T-helper 9 cell (primary cell): Measurements from ENCODE around the gene HENMT1.
"Not testable (repeated sequence)": the region's sequence is repeated elsewhere in the genome, so short reads cannot be mapped to it uniquely, and the experiment has no call there.

Experiments used
- DNase-seq: peaks from one replicate; pipeline ENCODE4 v3.0.0-alpha.2; 2020
- total RNA-seq, 2 donors: gene quantifications; one replicate each; lab custom pipeline; 2026; lab: John Stamatoyannopoulos, UW

Gene HENMT1
- total RNA-seq = 13.3 to 29.4 reads per million in 2 donors

GRCh38 chr1:108661030-108661609 lies at the start of gene HENMT1:
Gene HENMT1, minus strand, starts transcription at chr1:108661093. Its CDS starts 1,209 bp downstream, at chr1:108659884.
- DNase-seq = peak; percentile 69

GRCh38 chr1:108708691-108709660 lies 48.1 kb upstream of the HENMT1 start:
- peak; percentile 53 for DNase-seq

GRCh38 chr1:108706643-108707042 lies 45.8 kb upstream of the HENMT1 start:
- no peak for DNase-seq

- DNase-seq = no peak
Measured at GRCh38 chr1:108704496-108704895, 43.6 kb upstream of the HENMT1 start.

- peak; percentile 12 for DNase-seq
Measured at GRCh38 chr1:108703939-108704338, 43.0 kb upstream of the HENMT1 start.

GRCh38 chr1:108702109-108702508 lies 41.2 kb upstream of the HENMT1 start:
- not testable (repeated sequence) for DNase-seq

- DNase-seq = no peak
Measured at GRCh38 chr1:108701176-108701849, 40.4 kb upstream of the HENMT1 start.

- no peak for DNase-seq
Measured at GRCh38 chr1:108699375-108700332, 38.8 kb upstream of the HENMT1 start.

- no peak for DNase-seq
Measured at GRCh38 chr1:108695535-108695934, 34.6 kb upstream of the HENMT1 start.

- DNase-seq = peak; percentile 13
Measured at GRCh38 chr1:108692724-108693655, 32.1 kb upstream of the HENMT1 start.

- peak; percentile 90 for DNase-seq
Measured at GRCh38 chr1:108691942-108692723, 31.2 kb upstream of the HENMT1 start, which contains the start of gene PRPF38B. Gene PRPF38B, plus strand, starts transcription at chr1:108692310. Its CDS starts 282 bp downstream, at chr1:108692592.

GRCh38 chr1:108691128-108691941 lies 30.4 kb upstream of the HENMT1 start:
- DNase-seq = no peak

GRCh38 chr1:108686614-108687313 lies 25.9 kb upstream of the HENMT1 start:
- DNase-seq = no peak

- DNase-seq = no peak
Measured at GRCh38 chr1:108685529-108685928, 24.6 kb upstream of the HENMT1 start.

GRCh38 chr1:108681701-108682100 lies 20.8 kb upstream of the HENMT1 start:
- DNase-seq = not testable (repeated sequence)

GRCh38 chr1:108679586-108680213 lies 18.8 kb upstream of the HENMT1 start:
- no peak for DNase-seq

GRCh38 chr1:108678706-108679105 lies 17.8 kb upstream of the HENMT1 start:
- DNase-seq = no peak

- no peak for DNase-seq
Measured at GRCh38 chr1:108671143-108671542, 10.2 kb upstream of the HENMT1 start.
